Activated CD4-positive, alpha-beta T cell treated with anti-CD3 and anti-CD28 coated beads, Interleukin-2, amount 50 U/mL, for 24 hours (primary cell): ENCODE data around the gene ATG7.
"Not testable (repeated sequence)": the region's sequence is repeated elsewhere in the genome, so short reads cannot be mapped to it uniquely, and the experiment has no call there.

Source experiments
- DNase-seq, 2 donors: peaks; one replicate each; pipeline ENCODE4 v3.0.0-alpha.2; 2020; ENCODE audit warnings: low read depth in 1 of 2, low spot score in 1 of 2

Gene ATG7

GRCh38 chr3:11498646-11499045 lies 226.4 kb downstream of the ATG7 start:
- DNase-seq: no peak

DNA sequence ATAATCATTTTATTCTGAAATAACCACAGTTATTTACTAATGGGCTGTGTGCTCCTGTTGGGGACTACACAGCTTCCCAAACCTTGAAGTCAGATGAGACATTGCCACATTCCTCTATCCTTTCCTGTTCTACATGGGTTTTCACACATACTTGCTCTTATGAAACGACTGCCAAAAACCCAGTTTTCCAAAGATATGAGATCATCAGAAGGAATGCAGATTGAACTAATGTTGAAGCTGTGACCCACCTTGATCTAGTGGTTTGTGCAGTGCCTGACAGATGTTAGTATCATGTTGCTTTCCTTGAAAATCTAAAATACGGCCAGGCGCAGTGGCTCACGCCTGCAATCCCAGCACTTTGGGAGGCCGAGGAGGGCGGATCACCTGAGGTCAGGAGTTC lies 226.9 kb downstream of the ATG7 start:
- DNase-seq: no peak

DNA sequence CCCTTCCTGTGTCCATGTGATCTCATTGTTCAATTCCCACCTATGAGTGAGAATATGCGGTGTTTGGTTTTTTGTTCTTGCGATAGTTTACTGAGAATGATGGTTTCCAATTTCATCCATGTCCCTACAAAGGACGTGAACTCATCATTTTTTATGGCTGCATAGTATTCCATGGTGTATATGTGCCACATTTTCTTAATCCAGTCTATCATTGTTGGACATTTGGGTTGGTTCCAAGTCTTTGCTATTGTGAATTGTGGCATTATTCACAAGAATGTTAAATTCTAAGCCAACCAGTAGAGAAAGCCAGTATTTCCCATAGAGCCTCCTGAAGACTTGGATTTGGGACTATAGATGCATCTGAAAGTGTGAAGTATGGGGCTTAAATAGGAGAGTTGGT lies 230.2 kb downstream of the ATG7 start:
- not testable (repeated sequence) for DNase-seq

DNA sequence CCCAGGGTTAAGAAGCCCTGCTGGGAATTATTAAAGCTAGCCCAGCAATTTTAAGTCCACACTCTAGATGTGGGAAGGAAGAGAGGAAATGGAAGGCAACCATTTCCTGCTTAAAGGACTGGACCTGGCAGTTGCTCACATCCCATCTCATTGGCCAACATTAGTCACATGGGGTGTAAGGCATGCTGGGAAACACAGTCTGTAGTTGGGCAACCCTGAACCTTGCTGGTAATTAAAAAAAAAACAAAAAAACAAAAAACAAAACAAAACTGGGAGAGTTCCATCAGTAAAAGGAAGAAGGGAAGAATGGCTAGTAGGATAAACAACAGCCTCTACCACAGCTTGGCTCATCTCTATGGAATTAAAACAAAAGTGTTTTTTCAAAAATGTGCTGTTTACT lies 235.5 kb downstream of the ATG7 start:
- no peak for DNase-seq

- no peak for DNase-seq
Observed at GRCh38 chr3:11508346-11509172, 236.4 kb downstream of the ATG7 start.

GRCh38 chr3:11509173-11510000 lies 237.2 kb downstream of the ATG7 start:
- no peak for DNase-seq

DNA sequence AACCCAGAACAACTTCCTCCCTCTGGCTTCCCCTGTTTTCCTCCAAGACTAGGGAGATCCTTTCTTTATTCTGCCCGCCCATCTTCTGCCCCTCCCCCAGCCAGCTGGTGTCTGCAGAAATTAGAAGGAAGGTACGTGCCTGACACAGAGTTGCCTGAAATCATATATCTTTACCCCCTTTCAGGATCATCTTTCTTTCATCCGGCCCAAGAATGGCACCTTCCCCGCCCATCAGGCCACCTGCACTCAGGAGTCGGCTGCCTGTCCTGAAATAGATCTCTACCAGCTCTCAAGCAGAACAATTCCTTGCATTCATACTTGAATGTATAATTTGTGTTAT lies 237.8 kb downstream of the ATG7 start:
- DNase-seq: no peak

DNA sequence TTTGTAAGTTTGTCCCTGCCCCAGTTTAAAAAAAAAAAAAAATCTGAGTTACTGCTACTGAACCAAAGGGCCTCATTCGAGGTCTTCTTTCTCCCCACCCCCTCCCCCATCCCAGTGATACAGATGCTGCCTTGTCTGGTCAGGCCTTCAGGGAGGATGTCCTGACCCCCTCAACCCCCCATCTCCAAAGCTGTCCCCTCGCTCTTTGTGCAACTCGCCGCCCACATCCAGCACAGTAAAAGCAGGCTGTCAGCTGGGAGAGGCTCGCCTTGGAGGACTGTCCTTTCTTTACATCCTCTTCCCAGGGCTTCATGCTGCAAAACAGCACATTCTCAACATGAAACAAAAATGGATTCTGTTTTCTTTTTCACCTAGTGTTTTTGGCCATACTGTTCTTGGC lies 238.2 kb downstream of the ATG7 start:
- DNase-seq: no peak

DNA sequence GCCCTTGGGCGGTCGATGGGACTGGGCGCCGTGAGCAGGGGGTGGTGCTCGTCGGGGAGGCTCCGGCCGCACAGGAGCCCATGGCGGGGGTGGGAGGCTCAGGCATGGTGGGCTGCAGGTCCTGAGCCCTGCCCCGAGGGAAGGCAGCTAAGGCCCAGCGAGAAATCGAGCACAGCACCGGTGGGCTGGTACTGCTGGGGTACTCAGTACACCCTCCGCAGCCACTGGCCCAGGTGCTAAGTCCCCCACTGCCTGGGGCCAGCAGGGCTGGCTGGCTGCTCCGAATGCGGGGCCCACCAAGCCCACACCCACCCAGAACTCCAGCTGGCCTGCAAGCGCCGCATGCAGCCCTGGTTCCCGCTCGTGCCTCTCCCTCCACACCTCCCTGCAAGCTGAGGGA lies 239.4 kb downstream of the ATG7 start:
- DNase-seq: not testable (repeated sequence)

- not testable (repeated sequence) for DNase-seq
Observed at GRCh38 chr3:11513125-11513816, 241.1 kb downstream of the ATG7 start.

DNA sequence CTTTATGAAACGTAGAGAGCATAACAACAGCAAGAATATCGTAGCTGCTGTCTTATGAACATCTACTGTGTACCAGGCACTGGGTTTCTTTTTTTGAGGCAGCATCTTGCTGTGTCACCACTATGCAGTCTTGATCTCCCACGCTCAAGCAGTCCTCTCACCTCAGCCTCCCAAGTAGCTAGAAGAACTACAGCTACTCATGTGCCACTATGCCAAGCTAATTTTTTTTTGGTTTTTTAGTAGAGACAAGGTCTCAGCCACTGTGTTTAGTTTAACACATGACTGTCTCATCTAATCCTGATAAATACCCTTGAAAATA lies 241.6 kb downstream of the ATG7 start:
- DNase-seq: no peak

DNA sequence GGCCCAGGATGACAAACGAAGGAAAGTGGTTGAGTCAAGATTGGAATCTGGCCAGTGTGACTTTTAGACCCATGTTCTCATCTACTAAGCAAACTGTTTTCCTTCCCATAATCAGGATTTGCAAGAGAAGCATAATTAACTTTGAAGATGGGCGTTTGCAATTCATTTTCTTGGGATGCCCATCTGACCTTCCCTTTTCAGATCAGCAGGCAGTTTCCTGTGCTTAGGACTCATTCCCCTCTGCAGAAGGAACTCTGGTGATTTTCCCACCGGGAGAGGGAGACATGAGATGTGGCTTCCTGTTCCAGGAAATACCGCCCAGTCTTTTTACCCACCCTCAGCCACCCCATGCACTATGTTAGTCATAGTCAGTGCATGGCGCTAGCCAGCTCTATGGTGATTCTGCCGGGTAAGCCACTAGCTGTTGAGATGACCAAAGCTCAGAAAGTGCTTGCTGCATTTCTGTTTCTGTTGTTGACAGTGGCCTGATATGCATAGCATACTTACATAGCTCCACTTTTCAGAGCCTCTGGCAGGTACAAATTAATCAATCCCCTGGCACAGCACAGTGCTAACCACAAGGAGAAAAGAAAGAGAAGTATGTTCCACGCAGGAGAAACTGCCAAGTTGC lies 242.1 kb downstream of the ATG7 start:
- no peak for DNase-seq

DNA sequence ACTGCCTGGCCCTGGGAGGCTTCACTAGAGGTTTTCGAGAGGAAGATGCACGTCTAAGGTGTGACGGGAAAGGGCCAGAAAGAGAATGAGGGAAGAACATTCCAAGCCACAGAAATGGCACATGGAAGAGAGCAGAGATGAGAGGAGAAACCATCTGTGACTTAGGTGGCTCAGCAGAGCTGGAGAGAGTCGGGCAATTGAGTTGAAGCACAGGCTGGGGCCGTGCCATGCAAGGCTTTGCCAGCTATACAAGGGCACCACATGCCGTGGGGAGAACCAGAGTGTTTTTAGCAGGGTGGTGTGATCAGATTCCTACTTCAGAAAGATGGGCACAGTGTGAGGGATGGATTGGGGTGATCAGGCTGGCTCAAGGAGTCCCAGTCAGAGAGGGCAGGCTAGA lies 245.4 kb downstream of the ATG7 start:
- DNase-seq: no peak

- DNase-seq: no peak
Observed at GRCh38 chr3:11521167-11521566, 249.0 kb downstream of the ATG7 start.

DNA sequence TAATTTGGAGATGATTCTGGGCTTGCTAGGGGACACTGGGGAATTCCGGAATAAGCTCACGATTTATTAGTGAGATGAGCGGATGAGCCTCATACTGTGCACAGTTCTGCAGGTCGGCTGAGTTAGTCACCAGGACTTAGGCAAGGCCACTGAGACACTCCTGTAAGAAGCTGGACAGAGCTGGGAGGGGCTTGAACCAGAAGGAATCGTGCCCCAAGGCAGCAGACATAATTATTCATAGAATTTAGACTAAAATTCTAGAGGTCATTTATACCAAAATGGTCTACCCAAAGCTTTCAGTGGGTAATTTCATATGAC lies 250.2 kb downstream of the ATG7 start:
- no peak for DNase-seq

DNA sequence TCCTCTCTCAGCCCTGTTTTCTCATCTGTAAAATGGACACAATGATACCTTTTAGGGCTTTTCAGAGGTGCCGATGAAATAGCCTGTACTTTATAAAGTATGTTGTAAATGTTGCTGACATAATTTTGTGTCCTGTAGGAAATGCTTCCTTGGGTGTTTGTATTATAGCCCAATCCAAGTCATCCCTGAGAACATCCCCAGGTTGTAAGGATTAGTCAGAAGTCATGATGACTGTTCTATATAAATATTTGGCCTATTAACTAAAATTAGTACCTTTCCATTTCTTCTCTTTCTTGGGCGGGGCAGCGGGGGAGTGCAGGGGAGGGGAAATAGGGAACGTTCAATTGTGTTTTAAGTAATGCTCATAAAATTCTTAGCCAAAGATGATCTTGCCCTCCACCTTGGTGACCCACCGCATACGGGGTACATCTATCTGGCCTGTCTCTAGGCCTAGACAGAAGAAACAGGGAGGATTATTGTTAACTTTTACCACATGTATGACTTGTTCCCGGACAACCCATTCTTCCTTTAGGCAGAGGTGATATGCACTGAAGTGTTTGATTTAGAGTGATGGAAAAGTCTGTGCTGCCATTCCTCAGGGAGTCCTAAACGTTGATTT lies 250.9 kb downstream of the ATG7 start:
- DNase-seq: no peak

DNA sequence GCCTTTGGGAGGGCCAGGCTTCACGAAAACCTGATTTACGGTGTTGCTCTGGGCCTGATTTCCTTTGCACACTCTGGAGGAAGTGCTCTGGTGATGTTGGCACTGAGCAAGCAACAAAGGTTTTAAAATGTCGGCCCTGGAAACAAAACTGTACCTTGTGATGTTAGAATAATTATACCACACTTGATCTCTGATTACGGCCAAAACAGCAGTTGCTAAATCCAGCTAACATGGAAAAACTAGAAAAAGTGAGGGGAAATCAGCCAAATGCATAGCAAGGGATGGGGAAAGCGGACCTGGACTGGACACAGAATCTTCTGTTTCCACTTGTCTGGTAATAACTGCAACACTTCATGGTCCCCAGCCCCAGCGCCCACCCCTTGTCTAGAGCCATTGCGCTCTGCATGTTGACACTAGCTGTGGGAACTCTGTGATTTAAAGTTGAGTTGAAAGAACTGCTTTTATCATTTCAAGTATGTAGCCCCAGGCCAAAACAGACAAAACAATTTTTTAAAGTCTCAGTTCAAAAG lies 251.4 kb downstream of the ATG7 start:
- no peak for DNase-seq

GRCh38 chr3:11526121-11526520 lies 253.9 kb downstream of the ATG7 start:
- DNase-seq: not testable (repeated sequence)

- DNase-seq: no peak
Observed at GRCh38 chr3:11529281-11529680, 257.1 kb downstream of the ATG7 start.

DNA sequence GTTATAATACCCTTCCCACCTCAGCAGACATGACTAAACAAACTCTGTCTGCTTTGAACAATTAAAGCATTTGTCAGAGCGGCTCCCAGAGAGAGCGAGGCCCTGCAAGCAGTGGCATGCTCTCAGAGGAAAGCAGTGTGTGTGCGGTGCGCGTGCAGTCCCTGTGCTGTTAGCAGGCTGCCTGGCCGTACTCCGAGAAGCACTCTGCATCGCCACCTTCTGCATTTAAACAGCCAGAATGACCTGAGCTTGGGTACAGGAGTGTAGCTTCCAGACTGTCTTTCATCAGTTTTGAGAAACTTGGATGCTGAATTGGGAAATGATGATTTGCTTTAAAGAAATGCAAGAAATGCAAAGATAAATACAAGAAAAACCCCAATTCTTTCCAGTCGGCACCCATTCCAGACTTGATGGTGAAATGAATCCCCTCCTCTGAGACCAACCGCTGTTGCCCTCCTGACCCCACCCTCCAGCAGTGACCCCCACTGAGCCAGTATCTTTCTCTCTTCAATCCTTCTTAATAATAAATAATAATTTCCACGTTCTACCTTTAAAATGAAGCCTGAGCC lies 258.0 kb downstream of the ATG7 start:
- no peak for DNase-seq

DNA sequence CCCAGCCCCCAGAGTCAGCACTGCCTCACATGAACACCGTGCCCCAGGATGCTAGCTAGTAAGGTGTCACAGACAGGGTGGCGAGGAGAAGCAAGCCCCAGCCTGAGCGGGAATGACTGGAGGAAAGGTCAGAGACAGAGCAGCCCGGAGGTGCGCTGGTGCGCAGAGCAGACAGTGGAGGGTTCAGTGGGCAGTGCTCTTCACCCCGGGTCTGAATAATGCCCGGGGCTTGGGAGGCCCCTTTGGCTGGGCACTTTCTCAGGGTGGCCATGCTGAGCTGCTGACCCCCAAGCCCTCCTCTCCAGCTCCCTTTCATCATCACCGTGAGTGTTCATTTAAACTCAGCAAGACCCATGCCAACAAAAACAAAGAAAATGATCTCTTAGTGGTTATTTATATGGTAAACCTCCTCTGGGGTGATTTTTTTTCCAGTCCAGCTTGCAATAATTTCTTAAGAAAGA lies 260.8 kb downstream of the ATG7 start:
- no peak for DNase-seq
